GM12878 (cell line): ENCODE data around the gene CABLES1. TPM values are rescaled to one million over a fixed set of nuclear protein-coding genes. Genes with fewer than 3 reads are reported as not detected.

Experiments used
- BMI1 ChIP-seq: fragments of 450-650 bp; IDR thresholded peaks from 2 replicates; pipeline ENCODE4 v1.6.1; 2016; ENCODE audit warnings: mild to moderate bottlenecking, moderate library complexity, borderline replicate concordance
- CBFB ChIP-seq: IDR thresholded peaks from 2 replicates; pipeline ENCODE4 v1.6.1; 2016; ENCODE audit warnings: antibody characterized with exemption, low read depth
- CEBPZ ChIP-seq: fragments of 150-350 bp; IDR thresholded peaks from 2 replicates; pipeline ENCODE4 v1.6.1; 2016; ENCODE audit warnings: low read depth, low read length
- DPF2 ChIP-seq: fragments of 450-650 bp; IDR thresholded peaks from 2 replicates; pipeline ENCODE4 v1.6.1; 2017; ENCODE audit warnings: mild to moderate bottlenecking
- HCFC1 ChIP-seq: fragments of 150-350 bp; IDR thresholded peaks from 2 replicates; pipeline ENCODE4 v1.6.1; 2014; ENCODE audit warnings: low read length
- HDGF ChIP-seq: fragments of 450-650 bp; IDR thresholded peaks from 2 replicates; pipeline ENCODE4 v1.6.1; 2016; ENCODE audit warnings: antibody characterized with exemption
- MYB ChIP-seq: fragments of 150-350 bp; IDR thresholded peaks from 2 replicates; pipeline ENCODE4 v1.6.1; 2014; ENCODE audit warnings: mild to moderate bottlenecking, low read depth, low read length, borderline replicate concordance
- NBN ChIP-seq: fragments of 450-650 bp; IDR thresholded peaks from 2 replicates; pipeline ENCODE4 v1.6.1; 2016
- NRF1 ChIP-seq: conservative IDR thresholded peaks from 2 replicates; pipeline ENCODE4 v1.6.1; 2011; ENCODE audit warnings: mild to moderate bottlenecking, low read depth, low read length, improper control_type of control experiment
- RELB ChIP-seq: fragments of 450-650 bp; IDR thresholded peaks from 2 replicates; pipeline ENCODE4 v1.6.1; 2017; ENCODE audit warnings: low read depth, mild to moderate bottlenecking, moderate library complexity
- SIX5 ChIP-seq: IDR thresholded peaks from 2 replicates; pipeline ENCODE4 v1.6.1; 2011; ENCODE audit warnings: mild to moderate bottlenecking, low read depth, low read length, moderate library complexity; ENCODE audit not compliant: severe bottlenecking
- TCF12 ChIP-seq: IDR thresholded peaks from 2 replicates; pipeline ENCODE4 v1.6.1; 2011; ENCODE audit warnings: low read depth, mild to moderate bottlenecking, low read length
- ZBTB4 ChIP-seq: fragments of 450-650 bp; formaldehyde crosslinking; IDR thresholded peaks from 2 replicates; pipeline ENCODE4 v1.4.0; 2022; ENCODE audit warnings: mild to moderate bottlenecking, moderate library complexity
- ZNF207 ChIP-seq: fragments of 450-650 bp; IDR thresholded peaks from 2 replicates; pipeline ENCODE4 v1.6.1; 2014; ENCODE audit warnings: antibody characterized with exemption, mild to moderate bottlenecking, borderline replicate concordance
- ZNF384 ChIP-seq: IDR thresholded peaks from 2 replicates; pipeline ENCODE4 v1.6.1; 2012; ENCODE audit warnings: low read depth, mild to moderate bottlenecking, low read length, improper control_type of control experiment, borderline replicate concordance
- polyA plus RNA-seq, 11 experiments: library from polyadenylated mRNA; depleted of rRNA in 4 of 11; unstranded in 6 of 11; stranded (reverse) in 5 of 11; fragments of >200 nt; fragmentation: Nextera tagmentation in 4 of 11; fragmentation: Illumina TruSeq in 1 of 11; extraction: Ambion mirVana in 4 of 11; extraction: Trizol in 1 of 11; gene quantifications; 1 replicate in 1 of 11; 2 replicates in 10 of 11; pipeline versions ENCODE4 v1.2.1 to v1.2.3, GENCODE V29; 2011 to 2016; ENCODE audit warnings: inconsistent platforms in 2 of 11, missing spikeins in 2 of 11, low read depth in 1 of 11
- total RNA-seq, 4 experiments: library from RNA; depleted of rRNA in 3 of 4; stranded (reverse); fragments of >200 nt in 3 of 4; fragmentation: Illumina TruSeq in 1 of 4; extraction: Trizol in 1 of 4; gene quantifications; 2 replicates each; pipeline versions ENCODE4 v1.2.1 to v1.2.3, GENCODE V29; 2013 to 2021
- TF ChIP-seq, protein P1 (sequence below): fragments of 450-650 bp; IDR thresholded peaks from 2 replicates; pipeline ENCODE4 v1.6.1; 2016; ENCODE audit warnings: mild to moderate bottlenecking
- TF ChIP-seq, protein P2 (sequence below): IDR thresholded peaks from 2 replicates; pipeline ENCODE4 v1.6.1; 2011; ENCODE audit warnings: borderline replicate concordance, low read depth, mild to moderate bottlenecking, moderate library complexity, low read length; ENCODE audit not compliant: insufficient read depth, poor library complexity, severe bottlenecking
- TF ChIP-seq, protein P3 (sequence below): fragments of 450-650 bp; IDR thresholded peaks from 2 replicates; pipeline ENCODE4 v1.6.1; 2017; ENCODE audit warnings: borderline replicate concordance

Gene CABLES1
- total and polyA plus RNA-seq, 10 of the 15 experiments (the other 5 are each of a cell fraction or from before 2014, with no cell fraction given) = 2.9 to 27.2 (median 8.2) TPM

GRCh38 chr18:23237524-23238151 is 102.4 kb downstream of the CABLES1 start (continued):
- peak; percentile 73; the same call in 1 of the 2 replicates for TF ChIP-seq DPF2
- no peak for TF ChIP-seq ZBTB4 (CRISPR knock-in tag)
- 0 out of 2 replicates have a peak, but pooled peaks have one; percentile 42 for TF ChIP-seq MYB
- no peak for TF ChIP-seq ZNF207
- TF ChIP-seq HDGF = no peak
- TF ChIP-seq ZNF384 = no peak
- TF ChIP-seq, protein P1, sequence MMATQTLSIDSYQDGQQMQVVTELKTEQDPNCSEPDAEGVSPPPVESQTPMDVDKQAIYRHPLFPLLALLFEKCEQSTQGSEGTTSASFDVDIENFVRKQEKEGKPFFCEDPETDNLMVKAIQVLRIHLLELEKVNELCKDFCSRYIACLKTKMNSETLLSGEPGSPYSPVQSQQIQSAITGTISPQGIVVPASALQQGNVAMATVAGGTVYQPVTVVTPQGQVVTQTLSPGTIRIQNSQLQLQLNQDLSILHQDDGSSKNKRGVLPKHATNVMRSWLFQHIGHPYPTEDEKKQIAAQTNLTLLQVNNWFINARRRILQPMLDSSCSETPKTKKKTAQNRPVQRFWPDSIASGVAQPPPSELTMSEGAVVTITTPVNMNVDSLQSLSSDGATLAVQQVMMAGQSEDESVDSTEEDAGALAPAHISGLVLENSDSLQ = no peak; the same call in 1 of the 2 replicates
- TF ChIP-seq CEBPZ = no peak
- TF ChIP-seq NRF1 = no peak
- TF ChIP-seq TCF12 = no peak
- 0 out of 2 replicates have a peak, but pooled peaks have one; percentile 66 for TF ChIP-seq CBFB
- no peak for TF ChIP-seq BMI1
- TF ChIP-seq HCFC1 = no peak
- TF ChIP-seq SIX5 = no peak
- peak; percentile 82 for TF ChIP-seq RELB
- TF ChIP-seq, protein P2, sequence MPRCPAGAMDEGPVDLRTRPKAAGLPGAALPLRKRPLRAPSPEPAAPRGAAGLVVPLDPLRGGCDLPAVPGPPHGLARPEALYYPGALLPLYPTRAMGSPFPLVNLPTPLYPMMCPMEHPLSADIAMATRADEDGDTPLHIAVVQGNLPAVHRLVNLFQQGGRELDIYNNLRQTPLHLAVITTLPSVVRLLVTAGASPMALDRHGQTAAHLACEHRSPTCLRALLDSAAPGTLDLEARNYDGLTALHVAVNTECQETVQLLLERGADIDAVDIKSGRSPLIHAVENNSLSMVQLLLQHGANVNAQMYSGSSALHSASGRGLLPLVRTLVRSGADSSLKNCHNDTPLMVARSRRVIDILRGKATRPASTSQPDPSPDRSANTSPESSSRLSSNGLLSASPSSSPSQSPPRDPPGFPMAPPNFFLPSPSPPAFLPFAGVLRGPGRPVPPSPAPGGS = no peak
- TF ChIP-seq, protein P3, sequence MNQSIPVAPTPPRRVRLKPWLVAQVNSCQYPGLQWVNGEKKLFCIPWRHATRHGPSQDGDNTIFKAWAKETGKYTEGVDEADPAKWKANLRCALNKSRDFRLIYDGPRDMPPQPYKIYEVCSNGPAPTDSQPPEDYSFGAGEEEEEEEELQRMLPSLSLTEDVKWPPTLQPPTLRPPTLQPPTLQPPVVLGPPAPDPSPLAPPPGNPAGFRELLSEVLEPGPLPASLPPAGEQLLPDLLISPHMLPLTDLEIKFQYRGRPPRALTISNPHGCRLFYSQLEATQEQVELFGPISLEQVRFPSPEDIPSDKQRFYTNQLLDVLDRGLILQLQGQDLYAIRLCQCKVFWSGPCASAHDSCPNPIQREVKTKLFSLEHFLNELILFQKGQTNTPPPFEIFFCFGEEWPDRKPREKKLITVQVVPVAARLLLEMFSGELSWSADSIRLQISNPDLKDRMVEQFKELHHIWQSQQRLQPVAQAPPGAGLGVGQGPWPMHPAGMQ = no peak
- peak; percentile 82 for TF ChIP-seq NBN
